Endothelial cell (in vitro differentiated cells): ENCODE measurements around the gene MACROD2. TPM values are rescaled to one million over a fixed set of nuclear protein-coding genes. Genes with fewer than 3 reads are reported as not detected.

Experiments
- DNase-seq: peaks from one replicate; pipeline ENCODE4 v3.0.0; 2021; ENCODE audit warnings: low spot score
- H3K27ac Mint-ChIP-seq: one replicate; pipeline ENCODE4 v1.8.0; 2021; ENCODE audit warnings: mixed read lengths, inconsistent platforms; ENCODE audit not compliant: unreplicated experiment
- H3K27me3 Mint-ChIP-seq: one replicate; pipeline ENCODE4 v1.8.0; 2021; ENCODE audit warnings: mild to moderate bottlenecking, moderate library complexity, mixed read lengths, inconsistent platforms; ENCODE audit not compliant: unreplicated experiment
- H3K36me3 Mint-ChIP-seq: one replicate; pipeline ENCODE4 v1.8.0; 2021; ENCODE audit warnings: mild to moderate bottlenecking, low read depth, mixed read lengths, inconsistent platforms; ENCODE audit not compliant: unreplicated experiment
- H3K4me1 Mint-ChIP-seq: one replicate; pipeline ENCODE4 v1.8.0; 2021; ENCODE audit warnings: mild to moderate bottlenecking, mixed read lengths, inconsistent platforms; ENCODE audit not compliant: unreplicated experiment
- H3K4me3 Mint-ChIP-seq: one replicate; pipeline ENCODE4 v1.8.0; 2021; ENCODE audit warnings: mild to moderate bottlenecking, mixed read lengths, inconsistent platforms; ENCODE audit not compliant: unreplicated experiment
- H3K9me3 Mint-ChIP-seq: one replicate; pipeline ENCODE4 v1.8.0; 2021; ENCODE audit warnings: mixed read lengths, inconsistent platforms; ENCODE audit not compliant: unreplicated experiment
- total RNA-seq: library from RNA; stranded (reverse); fragmentation: NEBNext Ultra II Directional; extraction: Animal tissue kit (Norgen Biotek cat#: 25700); gene quantifications from one replicate; pipeline ENCODE4 v1.2.1, GENCODE V29; 2021; ENCODE audit not compliant: unreplicated experiment
- TF ChIP-seq, protein P1 (sequence below): fragments of 200-600 bp; sonication (generic); IDR thresholded peaks from one replicate; pipeline ENCODE4 v1.5.0; 2021; ENCODE audit warnings: antibody characterized with exemption; ENCODE audit not compliant: unreplicated experiment

The MACROD2 gene
- total RNA-seq, 1 donor from 2014 or later = 6.4 TPM

DNA sequence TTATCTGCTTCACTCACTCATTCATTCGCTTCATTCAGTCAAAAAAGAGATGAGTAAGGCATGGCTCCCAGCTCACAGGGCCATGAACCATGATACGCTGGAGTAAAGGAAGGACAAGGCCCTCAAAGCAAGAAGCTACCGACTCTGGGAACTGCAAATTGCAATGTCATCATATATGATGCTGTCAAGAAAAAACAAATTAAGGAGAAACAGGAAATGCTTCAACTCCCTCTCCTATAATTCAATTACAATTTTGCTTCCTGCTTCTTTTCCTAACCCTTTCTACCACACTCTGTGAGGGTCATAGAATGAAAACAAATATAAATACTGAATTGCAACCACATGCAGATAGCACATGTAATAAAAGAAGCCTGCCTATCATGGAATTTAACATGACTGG, 1067.8 kb downstream of the MACROD2 start:
- TF ChIP-seq, protein P1, sequence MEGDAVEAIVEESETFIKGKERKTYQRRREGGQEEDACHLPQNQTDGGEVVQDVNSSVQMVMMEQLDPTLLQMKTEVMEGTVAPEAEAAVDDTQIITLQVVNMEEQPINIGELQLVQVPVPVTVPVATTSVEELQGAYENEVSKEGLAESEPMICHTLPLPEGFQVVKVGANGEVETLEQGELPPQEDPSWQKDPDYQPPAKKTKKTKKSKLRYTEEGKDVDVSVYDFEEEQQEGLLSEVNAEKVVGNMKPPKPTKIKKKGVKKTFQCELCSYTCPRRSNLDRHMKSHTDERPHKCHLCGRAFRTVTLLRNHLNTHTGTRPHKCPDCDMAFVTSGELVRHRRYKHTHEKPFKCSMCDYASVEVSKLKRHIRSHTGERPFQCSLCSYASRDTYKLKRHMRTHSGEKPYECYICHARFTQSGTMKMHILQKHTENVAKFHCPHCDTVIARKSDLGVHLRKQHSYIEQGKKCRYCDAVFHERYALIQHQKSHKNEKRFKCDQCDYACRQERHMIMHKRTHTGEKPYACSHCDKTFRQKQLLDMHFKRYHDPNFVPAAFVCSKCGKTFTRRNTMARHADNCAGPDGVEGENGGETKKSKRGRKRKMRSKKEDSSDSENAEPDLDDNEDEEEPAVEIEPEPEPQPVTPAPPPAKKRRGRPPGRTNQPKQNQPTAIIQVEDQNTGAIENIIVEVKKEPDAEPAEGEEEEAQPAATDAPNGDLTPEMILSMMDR = no peak
- no peaks in the 10 kb centered on the region for H3K4me1 Mint-ChIP-seq
- H3K27ac Mint-ChIP-seq = no peak overlapping the region
- no peak for DNase-seq
- no peaks in the 10 kb centered on the region for H3K9me3 Mint-ChIP-seq
- H3K36me3 Mint-ChIP-seq = no peaks in the 10 kb centered on the region
- H3K4me3 Mint-ChIP-seq = no peak overlapping the region
- no peaks in the 10 kb centered on the region for H3K27me3 Mint-ChIP-seq

GRCh38 chr20:15064741-15065140, 1069.4 kb downstream of the MACROD2 start:
- Mint-ChIP-seq H3K4me3 (no peak overlapping the region), H3K4me1 (no peaks in the 10 kb centered on the region), H3K36me3 (no peaks in the 10 kb centered on the region), H3K9me3 (no peaks in the 10 kb centered on the region), H3K27ac (no peak overlapping the region), H3K27me3 (no peaks in the 10 kb centered on the region)
- no peak for DNase-seq
- TF ChIP-seq, protein P1 = no peak

DNA sequence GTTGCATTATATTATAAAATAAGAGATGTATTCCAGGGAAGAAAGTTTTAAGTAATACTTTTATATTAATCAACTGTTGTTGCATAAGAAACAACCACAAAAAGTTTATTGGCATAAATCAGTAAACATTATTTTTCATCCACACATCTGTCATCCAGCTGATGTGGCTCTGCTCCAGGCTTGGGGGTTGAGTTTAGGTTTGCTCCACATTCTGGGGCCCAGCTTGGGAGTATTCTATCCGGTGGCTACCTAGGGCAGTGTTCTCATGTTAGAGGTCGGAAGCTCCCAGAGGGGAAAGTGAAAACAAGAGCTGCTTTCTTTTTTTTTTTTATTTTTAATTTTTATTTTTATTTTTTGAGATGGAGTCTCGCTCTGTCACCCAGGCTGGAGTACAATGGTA, 1070.5 kb downstream of the MACROD2 start:
- Mint-ChIP-seq H3K36me3 (no peaks in the 10 kb centered on the region), H3K4me3 (no peak overlapping the region), H3K9me3 (no peaks in the 10 kb centered on the region), H3K27ac (no peak overlapping the region), H3K4me1 (no peaks in the 10 kb centered on the region), H3K27me3 (no peaks in the 10 kb centered on the region)
- TF ChIP-seq, protein P1 = no peak
- DNase-seq = no peak

DNA sequence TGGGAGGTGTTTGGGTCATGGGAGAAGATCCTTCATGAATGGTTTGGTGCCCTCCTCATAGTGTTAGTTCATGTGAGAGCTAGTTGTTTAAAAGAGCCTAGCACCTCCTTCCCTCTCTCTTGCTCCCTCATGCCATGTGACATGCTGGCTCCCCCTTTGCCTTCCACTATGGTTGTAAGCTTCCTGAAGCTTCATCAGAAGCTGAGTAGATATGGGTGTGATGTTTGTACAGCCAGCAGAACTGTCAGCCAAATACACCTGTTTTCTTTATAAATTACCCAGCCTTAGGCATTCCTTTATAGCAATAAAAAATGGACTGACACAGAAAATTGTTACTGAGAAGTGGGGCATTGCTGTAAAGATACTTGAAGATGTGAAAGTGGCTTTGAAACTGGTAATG, 1073.2 kb downstream of the MACROD2 start:
- Mint-ChIP-seq H3K27ac (no peak overlapping the region), H3K36me3 (no peaks in the 10 kb centered on the region), H3K4me3 (no peak overlapping the region), H3K4me1 (no peaks in the 10 kb centered on the region), H3K27me3 (no peaks in the 10 kb centered on the region), H3K9me3 (no peaks in the 10 kb centered on the region)
- DNase-seq = no peak
- TF ChIP-seq, protein P1 = no peak

- TF ChIP-seq, protein P1 = no peak
- no peak overlapping the region for H3K27ac Mint-ChIP-seq
- H3K9me3 Mint-ChIP-seq = no peaks in the 10 kb centered on the region
- no peaks in the 10 kb centered on the region for H3K36me3 Mint-ChIP-seq
- no peaks in the 10 kb centered on the region for H3K4me1 Mint-ChIP-seq
- DNase-seq = no peak
- H3K4me3 Mint-ChIP-seq = no peak overlapping the region
- no peaks in the 10 kb centered on the region for H3K27me3 Mint-ChIP-seq
Observed at GRCh38 chr20:15069355-15069754, 1074.0 kb downstream of the MACROD2 start.
